HPDE6-E6E7 (cell line): Measurements from ENCODE around the gene SNRPA1.
A peak's percentile ranks its signal among the peaks of the same experiment; 100 is the strongest.

Source experiments
- DNase-seq: peaks from one replicate; pipeline ENCODE4 v3.0.0; 2011; ENCODE audit warnings: missing footprints; ENCODE audit errors: extremely low spot score

Gene SNRPA1

GRCh38 chr15:101318839-101319238, 23.8 kb upstream of the SNRPA1 start:
- no peak for DNase-seq

- peak; percentile 38 for DNase-seq
Measured at GRCh38 chr15:101318147-101318819, 23.2 kb upstream of the SNRPA1 start.

DNA sequence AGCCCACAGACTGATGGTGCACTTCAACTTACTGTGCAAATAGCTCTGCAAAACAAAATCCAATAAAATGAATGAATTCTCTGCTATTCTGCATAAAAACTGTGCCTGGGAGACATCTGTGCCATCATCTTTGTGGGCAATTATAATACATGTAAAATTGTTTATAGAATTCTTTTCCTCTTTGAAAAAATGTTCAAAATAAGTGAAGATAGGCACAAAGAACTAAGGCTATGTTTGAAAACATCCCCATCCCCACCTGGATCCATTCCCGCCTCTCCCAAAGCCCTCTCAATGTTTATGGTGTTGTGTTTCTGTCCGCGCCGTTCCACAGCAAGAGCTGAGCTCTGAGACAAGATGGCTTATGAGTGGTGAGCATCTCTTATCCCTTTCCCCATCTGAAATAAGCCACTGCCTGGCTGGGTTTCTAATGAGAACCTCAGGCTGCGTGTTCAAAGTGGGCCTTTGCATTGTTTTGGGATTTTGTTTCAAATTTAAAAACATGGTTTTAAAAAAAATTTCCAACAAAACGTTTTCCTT, 22.4 kb upstream of the SNRPA1 start:
- no peak for DNase-seq

- no peak for DNase-seq
Measured at GRCh38 chr15:101316529-101316928, 21.5 kb upstream of the SNRPA1 start.

DNA sequence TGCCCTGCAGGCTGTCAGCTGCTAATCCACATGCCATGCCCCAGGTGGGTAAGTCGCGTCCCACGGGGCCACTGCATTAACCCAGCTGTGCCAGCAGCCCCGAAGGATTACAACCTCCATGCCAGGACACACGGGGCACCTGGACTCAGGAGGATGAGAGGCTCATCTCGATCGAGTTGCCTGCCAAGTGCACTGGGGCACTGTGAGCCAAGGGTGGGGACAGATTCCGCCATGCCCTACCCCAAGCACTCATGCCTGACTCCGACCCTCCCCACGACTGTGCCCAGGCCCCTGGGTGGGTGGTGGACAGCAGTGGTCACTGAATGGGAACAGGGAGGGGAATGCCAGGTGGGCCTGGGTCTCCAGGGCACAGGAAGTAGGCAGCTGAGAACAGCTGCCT, 20.7 kb upstream of the SNRPA1 start:
- no peak for DNase-seq

GRCh38 chr15:101314336-101315125, 19.5 kb upstream of the SNRPA1 start:
- no peak for DNase-seq

- DNase-seq = no peak
Measured at GRCh38 chr15:101313041-101313761, 18.2 kb upstream of the SNRPA1 start.

DNA sequence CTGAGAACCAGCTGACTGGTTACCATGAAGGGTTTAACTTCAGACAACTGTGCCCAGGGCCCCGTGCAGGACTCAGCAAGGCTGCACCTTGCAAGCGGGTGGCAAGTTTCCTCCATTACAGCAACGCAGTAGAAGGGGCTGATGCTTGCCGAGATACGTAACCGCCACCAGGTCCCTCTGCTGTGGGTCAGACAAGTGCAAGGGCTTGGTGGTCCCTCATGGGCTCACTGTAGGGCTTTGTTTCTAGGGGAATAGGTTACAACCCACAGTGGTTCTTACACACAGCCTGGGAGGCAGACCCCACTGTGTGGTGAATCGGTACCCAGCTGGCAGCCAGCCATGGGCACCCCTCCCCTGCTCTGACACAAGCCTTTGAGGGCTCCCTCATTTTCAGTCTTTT, 15.5 kb upstream of the SNRPA1 start:
- no peak for DNase-seq

GRCh38 chr15:101310161-101310480, 15.1 kb upstream of the SNRPA1 start:
- DNase-seq = no peak

DNA sequence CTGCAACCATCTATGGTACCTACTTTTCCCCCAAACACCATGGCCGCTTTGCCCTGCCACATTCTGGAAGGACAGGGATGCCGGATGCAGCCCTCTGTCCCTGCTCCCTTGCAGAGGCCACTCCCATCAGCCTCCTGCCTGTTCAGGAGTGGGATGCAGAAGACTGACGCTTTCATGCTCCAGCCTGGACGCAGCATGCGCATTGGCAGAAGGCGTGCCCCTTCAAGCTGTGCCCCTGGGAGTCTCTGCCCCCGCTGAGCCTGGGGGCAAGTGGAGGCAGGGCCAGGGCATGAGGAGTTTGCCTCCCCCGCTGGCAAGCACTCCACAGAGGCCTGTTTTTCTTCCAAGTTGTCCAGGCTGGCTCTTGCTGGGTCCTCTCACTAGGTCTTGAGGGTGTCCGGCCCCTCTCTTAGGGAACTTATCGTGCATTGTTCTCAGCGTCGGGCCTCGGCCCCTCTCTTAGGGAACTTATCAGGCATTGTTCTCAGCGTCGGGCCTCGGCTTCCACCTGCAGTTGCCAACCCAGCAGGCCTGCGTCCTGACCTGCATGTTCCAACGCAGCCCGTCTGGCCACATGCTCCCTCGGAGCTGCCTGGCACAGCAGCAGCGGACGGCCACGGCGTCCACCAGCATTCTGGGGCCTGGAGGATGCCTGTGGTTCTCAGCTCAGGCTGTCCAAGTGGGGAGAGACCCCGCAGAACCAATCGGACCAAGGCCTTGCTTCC, 14.6 kb upstream of the SNRPA1 start:
- no peak for DNase-seq

DNA sequence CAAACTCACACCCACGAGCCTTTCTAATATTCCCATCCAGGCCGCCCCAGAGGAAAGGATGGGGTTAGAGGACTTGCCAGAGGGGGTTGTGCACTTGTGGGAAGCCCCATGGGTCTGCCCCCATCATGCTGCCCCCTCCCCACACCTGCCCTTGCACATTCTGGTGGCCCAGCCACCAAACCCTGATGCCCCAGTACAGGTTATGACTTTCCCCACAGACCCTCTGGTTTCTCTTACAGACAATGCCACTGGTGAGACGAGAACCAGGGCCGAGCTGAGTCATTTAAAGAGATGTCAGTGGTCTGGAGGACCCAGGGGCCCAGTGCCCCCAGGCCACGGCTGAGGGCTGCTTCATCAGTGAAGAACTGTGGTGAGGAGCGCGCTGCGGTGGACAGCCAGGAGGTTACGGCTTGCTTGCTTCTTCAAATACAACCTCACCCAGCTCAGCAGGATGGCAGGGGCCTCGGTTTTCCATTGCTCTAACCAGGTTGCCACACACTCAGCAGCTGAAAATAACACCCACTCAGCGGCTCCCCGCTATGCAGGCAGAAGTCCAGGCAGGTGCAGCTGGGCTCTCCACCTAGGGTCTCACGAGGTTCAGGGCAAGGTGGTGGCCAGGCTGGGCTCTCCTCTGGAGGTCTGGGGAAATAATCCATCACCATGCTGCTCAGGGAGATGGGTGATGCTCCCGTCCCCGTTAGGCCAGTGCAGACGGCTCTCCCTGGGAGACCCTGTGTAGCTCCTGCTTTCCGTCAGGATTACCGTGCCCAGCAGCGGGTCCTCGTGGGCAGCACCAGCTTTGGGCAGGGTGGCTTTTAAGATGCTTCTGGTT, 13.8 kb upstream of the SNRPA1 start:
- no peak for DNase-seq

GRCh38 chr15:101307897-101308603, 13.0 kb upstream of the SNRPA1 start:
- no peak for DNase-seq

GRCh38 chr15:101307048-101307896, 12.2 kb upstream of the SNRPA1 start:
- no peak for DNase-seq

DNA sequence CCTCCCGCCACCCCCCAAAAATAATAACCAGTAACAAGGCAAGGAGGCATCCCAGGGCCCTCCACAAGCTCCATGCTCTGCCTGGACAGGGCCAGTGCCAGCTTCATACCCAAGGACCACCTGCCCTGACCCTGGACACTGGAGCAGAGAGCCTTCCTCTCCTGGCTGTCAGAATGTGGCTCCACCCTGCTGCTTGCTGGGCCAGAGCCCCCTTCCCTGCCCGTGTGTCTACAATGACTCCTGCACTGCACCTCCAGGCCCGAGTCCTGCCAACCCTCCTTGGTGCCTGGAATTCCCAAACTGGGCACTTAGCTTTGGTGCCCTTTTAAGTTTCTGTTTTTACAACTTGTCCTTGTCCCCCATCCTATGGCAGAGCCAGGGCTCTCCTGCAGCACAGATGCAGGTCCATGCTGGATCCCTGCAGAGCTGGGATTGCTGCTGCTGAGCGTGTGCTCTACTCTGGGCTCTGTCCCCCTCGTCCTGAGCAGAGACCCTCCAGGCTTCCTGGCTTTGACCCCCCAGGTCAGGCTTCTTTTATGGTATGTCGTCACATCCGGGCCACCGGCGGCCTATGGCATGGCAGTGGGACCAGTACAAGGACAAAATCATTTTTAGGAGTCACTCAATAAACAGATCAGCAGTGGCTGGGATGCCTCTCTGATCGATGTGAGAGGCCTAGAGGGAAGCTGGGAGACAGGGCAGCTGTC, 11.4 kb upstream of the SNRPA1 start:
- DNase-seq = no peak

GRCh38 chr15:101305820-101306255, 10.8 kb upstream of the SNRPA1 start:
- no peak for DNase-seq

DNA sequence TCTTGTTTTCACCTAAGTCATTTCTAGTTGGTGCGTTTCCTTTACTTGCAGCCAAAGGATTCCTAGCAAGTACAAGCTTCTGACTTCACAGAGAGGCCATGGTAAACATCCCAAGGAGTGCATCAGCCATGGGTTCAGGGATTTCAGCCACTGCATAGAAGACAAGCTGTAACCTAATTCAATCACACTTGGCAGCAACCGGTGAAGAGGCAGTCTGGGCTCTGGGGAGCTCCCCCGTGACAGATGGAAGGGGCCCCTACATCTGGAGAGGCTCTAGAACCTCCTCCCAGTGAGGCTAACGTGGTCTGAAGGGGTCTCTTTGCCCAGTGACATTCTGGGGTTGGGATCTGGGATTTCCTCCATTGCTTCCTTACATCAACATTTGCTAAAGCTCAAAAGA, 8.4 kb upstream of the SNRPA1 start:
- DNase-seq = no peak

DNA sequence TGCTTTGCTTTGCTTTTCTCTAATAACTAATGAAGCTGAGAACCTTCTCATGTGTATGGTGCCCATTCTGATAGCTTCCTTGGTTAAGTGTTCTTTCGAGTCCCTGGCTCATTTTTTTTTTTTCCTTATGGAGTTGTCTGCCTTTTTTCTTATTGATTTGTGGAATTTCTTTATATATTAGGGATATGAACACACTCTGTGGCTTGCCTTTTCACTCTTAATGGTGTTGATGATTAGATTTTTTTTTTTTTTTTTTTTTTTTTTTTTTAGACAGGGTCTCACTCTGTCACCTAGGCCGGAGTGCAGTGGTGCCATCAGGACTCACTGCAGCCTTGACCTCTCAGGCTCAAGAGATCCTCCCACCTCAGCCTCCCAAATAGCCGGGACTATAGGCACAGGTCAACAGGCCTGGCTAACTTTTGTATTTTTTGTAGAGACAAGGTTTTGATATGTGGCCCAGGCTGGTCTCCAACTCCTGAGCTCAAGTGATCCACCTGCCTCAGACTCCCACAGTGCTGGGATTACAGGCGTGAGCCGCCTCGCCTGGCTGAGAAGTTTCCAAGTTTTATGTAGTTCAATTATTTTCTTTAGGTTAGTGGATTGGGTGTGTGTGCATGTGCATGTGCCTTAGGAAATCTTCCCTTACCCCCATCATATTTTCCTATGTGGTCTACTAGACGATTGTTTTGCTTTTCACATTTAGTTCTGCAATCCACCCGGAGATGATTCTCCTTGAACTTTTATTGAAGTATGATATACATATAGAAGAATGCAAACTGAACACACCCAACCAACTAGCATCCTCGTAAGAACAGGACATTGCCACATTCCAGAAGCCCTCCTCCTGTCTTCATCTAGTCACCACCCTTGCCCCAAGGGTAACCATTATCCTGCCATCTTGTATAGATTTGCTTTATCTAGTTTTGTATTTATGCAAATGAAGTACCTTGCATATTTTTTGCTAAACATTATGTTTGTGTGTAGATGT, 1.7 kb upstream of the SNRPA1 start:
- no peak for DNase-seq
